ENCODE measurements around the gene SLTM. TPM values are rescaled to one million over a fixed set of nuclear protein-coding genes. Genes with fewer than 3 reads are reported as not detected.

The SLTM gene
- polyA plus RNA-seq, 4 donors, result 109 to 139 (median 131) TPM

Other genes starting within 250 kb of the SLTM start
- gene ADAM10, start 184.0 kb downstream of the SLTM start, polyA plus RNA-seq (ENCODE audit: insufficient read length in 4 of 4), result 100 to 1,000 TPM; 241 to 286 (median 271) TPM
- gene MINDY2, start 162.4 kb downstream of the SLTM start, polyA plus RNA-seq (ENCODE audit: insufficient read length in 4 of 4), result 10 to 100 TPM; 27.0 to 35.5 (median 29.3) TPM
- 10 to 100 TPM; 35.4 to 50.4 (median 44.7) TPM for gene RNF111, start 54.0 kb upstream of the SLTM start, polyA plus RNA-seq (ENCODE audit: insufficient read length in 4 of 4)
- 10 to 100 TPM; 39.9 to 43.8 (median 42.1) TPM for gene CCNB2, start 171.5 kb upstream of the SLTM start, polyA plus RNA-seq (ENCODE audit: insufficient read length in 4 of 4)